Measurements from ENCODE around the gene PIGU. TPM values are rescaled to one million over a fixed set of nuclear protein-coding genes. Genes with fewer than 3 reads are reported as not detected.
A peak's percentile ranks its signal among the peaks of the same experiment; 100 is the strongest.

The PIGU gene
- total and polyA plus RNA-seq, 2 of the 13 experiments (the other 11 are each of a cell fraction or from before 2014, with no cell fraction given) = 45.5 to 231 TPM

DNA sequence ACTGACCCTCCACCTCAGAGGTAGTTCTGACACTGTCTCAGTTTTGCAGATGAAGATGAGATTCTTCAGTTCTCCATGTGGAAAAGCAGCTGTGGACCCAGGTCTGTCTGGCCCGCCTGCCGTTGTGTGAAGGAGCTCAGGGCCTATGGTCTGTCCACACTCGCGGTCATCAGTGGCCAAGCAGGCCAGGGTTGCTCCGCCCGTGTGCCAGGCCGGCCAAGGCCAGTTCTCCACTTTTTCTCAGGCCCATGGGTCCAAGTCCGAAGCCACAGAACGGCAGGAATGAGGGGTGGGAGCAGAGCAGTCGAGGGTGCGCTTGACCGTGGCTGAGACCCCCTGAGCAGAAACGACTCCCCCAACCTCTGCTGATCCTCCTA lies 127.0 kb downstream of the PIGU start:
- H3K4me3 ChIP-seq (replicated peaks in 1 of 3; ENCODE audit: insufficient read depth in 1 of 3, low read depth in 2 of 3, low read length in 3 of 3) = peak overlapping the region in 1 of 3 experiments; percentile 32; a peak in 1 of 6 replicates
- CTCF ChIA-PET (ENCODE audit: low intra/inter-chr PET ratio, low total read pairs) = no interaction called here
- POLR2A ChIA-PET = interaction anchor here (1.6 kb wide), 1 partner anchor 34 kb away, joined by 5 read pairs; the partner anchor contains the start of gene DYNLRB1
- H3K4me2 ChIP-seq (ENCODE audit: low read depth, low read length) = peak overlapping the region; percentile 62
- H3K9ac ChIP-seq (ENCODE audit: insufficient read depth, low read depth, low read length) = no peak overlapping the region
- peaks cover 24% of the 10 kb centered on the region for H3K4me1 ChIP-seq (ENCODE audit: insufficient read depth, low read length)
- DNase-seq (ENCODE audit: low spot score) (no peak), ATAC-seq (peak; percentile 27), FAIRE-seq (no peak)
- intact Hi-C loops (cut with micrococcal nuclease; ENCODE audit: unreplicated experiment) (loop anchor here (2.0 kb wide), 1 partner anchor 23 kb away; no protein-coding TSS in a partner anchor), in situ Hi-C loops (cut with HindIII; ENCODE audit: extremely low pct_ligation_motif_present, low pct_unique_long_range_greater_than_20kb) (no loop called here)
- H3K9me3 ChIP-seq (ENCODE audit: low read length) = no peaks in the 10 kb centered on the region
- H2AFZ ChIP-seq (ENCODE audit: low read length) = no peak overlapping the region
- H3K27ac ChIP-seq (ENCODE audit: extremely low read length, insufficient read depth, low read length) = no peak overlapping the region
- no TSS peak for BruUV-seq (replicated peaks)
- no peaks in the 10 kb centered on the region for H3K79me2 ChIP-seq (ENCODE audit: insufficient read depth, low read length)
- H3K27me3 ChIP-seq (ENCODE audit: control insufficient read depth in 1 of 2, insufficient read depth in 2 of 2, low read length in 2 of 2) = no peaks in the 10 kb centered on the region
- 55% methylated on average over 12 of the region's 13 CpGs for WGBS (ENCODE audit: low lambda C conversion rate)
- H3K36me3 ChIP-seq (replicated peaks in 1 of 2; ENCODE audit: control insufficient read depth in 1 of 2, insufficient read depth in 2 of 2, low read length in 2 of 2) = no peaks in the 10 kb centered on the region
- H4K20me1 ChIP-seq (ENCODE audit: insufficient read depth, low read length) = no peaks in the 10 kb centered on the region
- TF ChIP-seq ZNF878 (CRISPR knock-in tag; IDR thresholded peaks at IDR 0.05) (no peak), XRCC5 (optimal IDR thresholded peaks at IDR 0.05; ENCODE audit: low read length) (no peak), HOXA3 (CRISPR knock-in tag; IDR thresholded peaks at IDR 0.05) (no peak), JUN (CRISPR knock-in tag; IDR thresholded peaks at IDR 0.05) (no peak), ZNF264 (CRISPR knock-in tag; IDR thresholded peaks at IDR 0.05) (no peak), ZNF737 (CRISPR knock-in tag; IDR thresholded peaks at IDR 0.05; ENCODE audit: borderline replicate concordance) (no peak), EEA1 (CRISPR knock-in tag; IDR thresholded peaks at IDR 0.05; ENCODE audit: borderline replicate concordance) (no peak)
- TF ChIP-seq, protein P1, sequence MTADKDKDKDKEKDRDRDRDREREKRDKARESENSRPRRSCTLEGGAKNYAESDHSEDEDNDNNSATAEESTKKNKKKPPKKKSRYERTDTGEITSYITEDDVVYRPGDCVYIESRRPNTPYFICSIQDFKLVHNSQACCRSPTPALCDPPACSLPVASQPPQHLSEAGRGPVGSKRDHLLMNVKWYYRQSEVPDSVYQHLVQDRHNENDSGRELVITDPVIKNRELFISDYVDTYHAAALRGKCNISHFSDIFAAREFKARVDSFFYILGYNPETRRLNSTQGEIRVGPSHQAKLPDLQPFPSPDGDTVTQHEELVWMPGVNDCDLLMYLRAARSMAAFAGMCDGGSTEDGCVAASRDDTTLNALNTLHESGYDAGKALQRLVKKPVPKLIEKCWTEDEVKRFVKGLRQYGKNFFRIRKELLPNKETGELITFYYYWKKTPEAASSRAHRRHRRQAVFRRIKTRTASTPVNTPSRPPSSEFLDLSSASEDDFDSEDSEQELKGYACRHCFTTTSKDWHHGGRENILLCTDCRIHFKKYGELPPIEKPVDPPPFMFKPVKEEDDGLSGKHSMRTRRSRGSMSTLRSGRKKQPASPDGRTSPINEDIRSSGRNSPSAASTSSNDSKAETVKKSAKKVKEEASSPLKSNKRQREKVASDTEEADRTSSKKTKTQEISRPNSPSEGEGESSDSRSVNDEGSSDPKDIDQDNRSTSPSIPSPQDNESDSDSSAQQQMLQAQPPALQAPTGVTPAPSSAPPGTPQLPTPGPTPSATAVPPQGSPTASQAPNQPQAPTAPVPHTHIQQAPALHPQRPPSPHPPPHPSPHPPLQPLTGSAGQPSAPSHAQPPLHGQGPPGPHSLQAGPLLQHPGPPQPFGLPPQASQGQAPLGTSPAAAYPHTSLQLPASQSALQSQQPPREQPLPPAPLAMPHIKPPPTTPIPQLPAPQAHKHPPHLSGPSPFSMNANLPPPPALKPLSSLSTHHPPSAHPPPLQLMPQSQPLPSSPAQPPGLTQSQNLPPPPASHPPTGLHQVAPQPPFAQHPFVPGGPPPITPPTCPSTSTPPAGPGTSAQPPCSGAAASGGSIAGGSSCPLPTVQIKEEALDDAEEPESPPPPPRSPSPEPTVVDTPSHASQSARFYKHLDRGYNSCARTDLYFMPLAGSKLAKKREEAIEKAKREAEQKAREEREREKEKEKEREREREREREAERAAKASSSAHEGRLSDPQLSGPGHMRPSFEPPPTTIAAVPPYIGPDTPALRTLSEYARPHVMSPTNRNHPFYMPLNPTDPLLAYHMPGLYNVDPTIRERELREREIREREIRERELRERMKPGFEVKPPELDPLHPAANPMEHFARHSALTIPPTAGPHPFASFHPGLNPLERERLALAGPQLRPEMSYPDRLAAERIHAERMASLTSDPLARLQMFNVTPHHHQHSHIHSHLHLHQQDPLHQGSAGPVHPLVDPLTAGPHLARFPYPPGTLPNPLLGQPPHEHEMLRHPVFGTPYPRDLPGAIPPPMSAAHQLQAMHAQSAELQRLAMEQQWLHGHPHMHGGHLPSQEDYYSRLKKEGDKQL (CRISPR knock-in tag; IDR thresholded peaks at IDR 0.05; ENCODE audit: low read depth) = no peak
- TF ChIP-seq, protein P2, sequence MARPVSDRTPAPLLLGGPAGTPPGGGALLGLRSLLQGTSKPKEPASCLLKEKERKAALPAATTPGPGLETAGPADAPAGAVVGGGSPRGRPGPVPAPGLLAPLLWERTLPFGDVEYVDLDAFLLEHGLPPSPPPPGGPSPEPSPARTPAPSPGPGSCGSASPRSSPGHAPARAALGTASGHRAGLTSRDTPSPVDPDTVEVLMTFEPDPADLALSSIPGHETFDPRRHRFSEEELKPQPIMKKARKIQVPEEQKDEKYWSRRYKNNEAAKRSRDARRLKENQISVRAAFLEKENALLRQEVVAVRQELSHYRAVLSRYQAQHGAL (CRISPR knock-in tag; IDR thresholded peaks at IDR 0.05; ENCODE audit: not compliant biosample characterization) = no peak
- TF ChIP-seq, protein P3, sequence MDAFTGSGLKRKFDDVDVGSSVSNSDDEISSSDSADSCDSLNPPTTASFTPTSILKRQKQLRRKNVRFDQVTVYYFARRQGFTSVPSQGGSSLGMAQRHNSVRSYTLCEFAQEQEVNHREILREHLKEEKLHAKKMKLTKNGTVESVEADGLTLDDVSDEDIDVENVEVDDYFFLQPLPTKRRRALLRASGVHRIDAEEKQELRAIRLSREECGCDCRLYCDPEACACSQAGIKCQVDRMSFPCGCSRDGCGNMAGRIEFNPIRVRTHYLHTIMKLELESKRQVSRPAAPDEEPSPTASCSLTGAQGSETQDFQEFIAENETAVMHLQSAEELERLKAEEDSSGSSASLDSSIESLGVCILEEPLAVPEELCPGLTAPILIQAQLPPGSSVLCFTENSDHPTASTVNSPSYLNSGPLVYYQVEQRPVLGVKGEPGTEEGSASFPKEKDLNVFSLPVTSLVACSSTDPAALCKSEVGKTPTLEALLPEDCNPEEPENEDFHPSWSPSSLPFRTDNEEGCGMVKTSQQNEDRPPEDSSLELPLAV (CRISPR knock-in tag; conservative IDR thresholded peaks at IDR 0.05; ENCODE audit: low read depth) = no peak
- TF ChIP-seq, protein P4, sequence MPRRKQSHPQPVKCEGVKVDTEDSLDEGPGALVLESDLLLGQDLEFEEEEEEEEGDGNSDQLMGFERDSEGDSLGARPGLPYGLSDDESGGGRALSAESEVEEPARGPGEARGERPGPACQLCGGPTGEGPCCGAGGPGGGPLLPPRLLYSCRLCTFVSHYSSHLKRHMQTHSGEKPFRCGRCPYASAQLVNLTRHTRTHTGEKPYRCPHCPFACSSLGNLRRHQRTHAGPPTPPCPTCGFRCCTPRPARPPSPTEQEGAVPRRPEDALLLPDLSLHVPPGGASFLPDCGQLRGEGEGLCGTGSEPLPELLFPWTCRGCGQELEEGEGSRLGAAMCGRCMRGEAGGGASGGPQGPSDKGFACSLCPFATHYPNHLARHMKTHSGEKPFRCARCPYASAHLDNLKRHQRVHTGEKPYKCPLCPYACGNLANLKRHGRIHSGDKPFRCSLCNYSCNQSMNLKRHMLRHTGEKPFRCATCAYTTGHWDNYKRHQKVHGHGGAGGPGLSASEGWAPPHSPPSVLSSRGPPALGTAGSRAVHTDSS (CRISPR knock-in tag; conservative IDR thresholded peaks at IDR 0.05) = no peak
- TF ChIP-seq, protein P5, sequence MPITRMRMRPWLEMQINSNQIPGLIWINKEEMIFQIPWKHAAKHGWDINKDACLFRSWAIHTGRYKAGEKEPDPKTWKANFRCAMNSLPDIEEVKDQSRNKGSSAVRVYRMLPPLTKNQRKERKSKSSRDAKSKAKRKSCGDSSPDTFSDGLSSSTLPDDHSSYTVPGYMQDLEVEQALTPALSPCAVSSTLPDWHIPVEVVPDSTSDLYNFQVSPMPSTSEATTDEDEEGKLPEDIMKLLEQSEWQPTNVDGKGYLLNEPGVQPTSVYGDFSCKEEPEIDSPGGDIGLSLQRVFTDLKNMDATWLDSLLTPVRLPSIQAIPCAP (CRISPR knock-in tag; IDR thresholded peaks at IDR 0.05; ENCODE audit: low read depth) = no peak
- TF ChIP-seq, protein P6, sequence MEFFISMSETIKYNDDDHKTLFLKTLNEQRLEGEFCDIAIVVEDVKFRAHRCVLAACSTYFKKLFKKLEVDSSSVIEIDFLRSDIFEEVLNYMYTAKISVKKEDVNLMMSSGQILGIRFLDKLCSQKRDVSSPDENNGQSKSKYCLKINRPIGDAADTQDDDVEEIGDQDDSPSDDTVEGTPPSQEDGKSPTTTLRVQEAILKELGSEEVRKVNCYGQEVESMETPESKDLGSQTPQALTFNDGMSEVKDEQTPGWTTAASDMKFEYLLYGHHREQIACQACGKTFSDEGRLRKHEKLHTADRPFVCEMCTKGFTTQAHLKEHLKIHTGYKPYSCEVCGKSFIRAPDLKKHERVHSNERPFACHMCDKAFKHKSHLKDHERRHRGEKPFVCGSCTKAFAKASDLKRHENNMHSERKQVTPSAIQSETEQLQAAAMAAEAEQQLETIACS (CRISPR knock-in tag; IDR thresholded peaks at IDR 0.05) = no peak
